SK-MEL-5 (cell line): ENCODE data around the gene APBA2. TPM values are rescaled to one million over a fixed set of nuclear protein-coding genes. Genes with fewer than 3 reads are reported as not detected.
"Not testable (repeated sequence)": the region's sequence is repeated elsewhere in the genome, so short reads cannot be mapped to it uniquely, and the experiment has no call there.

ENCODE experiments used
- DNase-seq: peaks from one replicate; pipeline ENCODE4 v3.0.0-alpha.2; 2016; ENCODE audit warnings: low read depth, low spot score
- in situ Hi-C: cut with HindIII; loops from 2 replicates; pipeline ENCODE4 v1.10.0; 2016; ENCODE audit warnings: low sequenced_read_pairs, high pct_unique_total_duplicates, low pct_unique_long_range_greater_than_20kb
- total RNA-seq: library from RNA; depleted of rRNA; stranded (reverse); fragments of >200 nt; shearing (Covaris generic); gene quantifications from 2 replicates; pipeline ENCODE4 v1.2.3, GENCODE V29; 2014

APBA2 gene
- total RNA-seq, 1 experiment from 2014 or later: 24.6 TPM

DNA sequence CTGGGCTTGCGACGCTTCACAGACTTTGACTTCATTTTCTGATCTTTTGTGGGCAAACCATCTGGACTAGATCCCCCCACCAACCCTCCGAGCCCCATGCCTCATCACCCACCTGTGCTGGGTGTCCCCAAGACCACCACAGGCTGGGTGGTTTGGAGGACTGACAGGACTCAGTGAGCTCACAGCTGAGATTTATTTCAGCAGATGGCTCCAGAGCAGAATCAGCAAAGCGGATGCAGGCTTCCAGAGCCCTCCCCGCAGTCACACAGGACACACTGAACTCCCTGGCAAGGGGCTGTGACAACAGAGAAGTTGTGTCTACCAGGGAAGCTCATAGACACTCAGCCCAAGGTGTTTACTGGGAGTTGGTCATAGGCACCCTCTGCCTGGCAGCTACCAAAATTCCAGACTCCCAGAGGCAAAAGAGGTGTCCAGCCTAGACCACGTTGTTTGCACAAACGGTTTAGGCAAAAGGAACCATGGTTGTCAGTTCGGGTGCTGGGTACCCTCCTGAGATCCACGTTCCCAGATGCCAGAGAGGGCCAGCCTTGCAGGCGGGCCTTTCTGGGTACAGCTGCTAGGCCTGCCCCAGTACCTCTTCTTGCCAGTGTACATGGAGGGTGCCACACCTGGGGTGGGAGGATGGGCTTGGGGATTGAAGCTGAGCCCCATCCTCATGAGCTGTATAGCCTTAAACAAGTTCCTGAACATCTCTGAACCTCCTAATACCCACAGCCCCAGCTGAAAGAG is 213.5 kb downstream of the APBA2 start:
- DNase-seq: no peak
- in situ Hi-C loops: no loop called here

DNA sequence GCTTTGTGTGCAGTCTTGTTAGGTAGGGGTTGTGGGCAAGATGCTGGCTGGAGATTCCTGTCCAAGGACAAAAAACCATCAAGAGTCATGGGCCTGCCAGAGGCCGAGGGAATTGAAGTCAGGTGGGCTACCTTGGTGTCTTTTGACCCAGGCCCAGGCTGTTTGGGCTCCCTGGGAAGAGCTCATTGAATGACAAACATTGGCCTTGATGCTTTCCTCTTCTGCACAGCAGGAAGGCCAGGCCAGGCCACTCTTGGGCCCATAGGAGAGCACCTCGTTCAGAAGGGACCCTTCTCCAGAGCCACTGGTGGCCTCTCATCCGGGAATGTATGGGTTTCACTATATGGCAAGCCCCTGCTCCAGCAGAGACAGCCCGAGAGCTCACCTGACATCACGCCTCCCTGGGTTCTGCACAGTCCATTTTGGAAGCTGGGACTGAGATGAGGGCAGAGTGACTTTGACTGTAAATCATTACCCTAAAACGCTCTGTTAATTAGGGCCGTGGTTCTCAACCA is 214.8 kb downstream of the APBA2 start:
- DNase-seq: no peak
- in situ Hi-C loops: no loop called here

DNA sequence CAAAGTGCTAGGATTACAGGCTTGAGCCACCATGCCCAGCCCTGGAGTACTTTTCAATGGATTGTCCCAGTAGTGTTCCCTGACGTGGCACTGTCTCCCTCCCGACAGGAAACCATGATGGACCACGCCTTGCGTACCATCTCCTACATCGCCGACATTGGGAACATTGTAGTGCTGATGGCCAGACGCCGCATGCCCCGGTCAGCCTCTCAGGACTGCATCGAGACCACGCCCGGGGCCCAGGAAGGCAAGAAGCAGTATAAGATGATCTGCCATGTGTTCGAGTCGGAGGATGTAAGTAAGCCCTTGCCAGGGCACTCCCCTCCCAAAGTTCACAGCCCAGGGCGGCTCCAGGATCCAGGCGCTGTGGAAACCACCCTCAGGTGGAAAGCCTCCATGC is 215.7 kb downstream of the APBA2 start:
- in situ Hi-C loops: no loop called here
- no peak for DNase-seq

DNA sequence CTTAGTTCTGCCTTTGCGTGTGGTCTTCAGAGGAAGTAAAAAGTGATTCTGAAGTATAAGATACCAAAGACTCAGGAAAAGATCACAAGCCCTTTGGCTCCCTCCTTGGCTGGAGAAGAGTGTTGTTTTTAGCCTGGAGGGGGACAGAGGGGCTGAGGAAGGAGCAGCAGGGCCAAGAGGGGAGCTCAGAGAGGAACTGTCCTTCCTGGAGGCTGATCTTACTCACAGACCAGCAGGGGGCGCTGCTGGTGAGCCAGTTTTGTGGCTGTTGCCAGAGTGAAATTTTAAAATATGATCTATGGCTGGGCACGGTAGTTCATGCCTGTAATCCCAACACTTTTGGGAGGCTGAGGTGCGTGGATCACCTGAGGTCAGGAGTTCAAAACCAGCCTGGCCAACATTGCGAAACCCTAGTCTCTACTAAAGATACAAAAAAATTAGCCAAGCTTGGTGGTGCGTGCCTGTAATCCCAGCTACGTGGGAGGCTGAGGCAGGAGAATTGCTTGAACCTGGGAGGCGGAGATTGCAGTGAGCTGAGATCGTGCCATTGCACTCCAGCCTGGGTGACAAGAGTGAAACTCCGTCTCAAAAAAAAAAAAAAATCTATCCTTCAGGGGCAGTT is 216.5 kb downstream of the APBA2 start:
- peak; percentile 70 for DNase-seq
- in situ Hi-C loops: not testable (repeated sequence)

DNA sequence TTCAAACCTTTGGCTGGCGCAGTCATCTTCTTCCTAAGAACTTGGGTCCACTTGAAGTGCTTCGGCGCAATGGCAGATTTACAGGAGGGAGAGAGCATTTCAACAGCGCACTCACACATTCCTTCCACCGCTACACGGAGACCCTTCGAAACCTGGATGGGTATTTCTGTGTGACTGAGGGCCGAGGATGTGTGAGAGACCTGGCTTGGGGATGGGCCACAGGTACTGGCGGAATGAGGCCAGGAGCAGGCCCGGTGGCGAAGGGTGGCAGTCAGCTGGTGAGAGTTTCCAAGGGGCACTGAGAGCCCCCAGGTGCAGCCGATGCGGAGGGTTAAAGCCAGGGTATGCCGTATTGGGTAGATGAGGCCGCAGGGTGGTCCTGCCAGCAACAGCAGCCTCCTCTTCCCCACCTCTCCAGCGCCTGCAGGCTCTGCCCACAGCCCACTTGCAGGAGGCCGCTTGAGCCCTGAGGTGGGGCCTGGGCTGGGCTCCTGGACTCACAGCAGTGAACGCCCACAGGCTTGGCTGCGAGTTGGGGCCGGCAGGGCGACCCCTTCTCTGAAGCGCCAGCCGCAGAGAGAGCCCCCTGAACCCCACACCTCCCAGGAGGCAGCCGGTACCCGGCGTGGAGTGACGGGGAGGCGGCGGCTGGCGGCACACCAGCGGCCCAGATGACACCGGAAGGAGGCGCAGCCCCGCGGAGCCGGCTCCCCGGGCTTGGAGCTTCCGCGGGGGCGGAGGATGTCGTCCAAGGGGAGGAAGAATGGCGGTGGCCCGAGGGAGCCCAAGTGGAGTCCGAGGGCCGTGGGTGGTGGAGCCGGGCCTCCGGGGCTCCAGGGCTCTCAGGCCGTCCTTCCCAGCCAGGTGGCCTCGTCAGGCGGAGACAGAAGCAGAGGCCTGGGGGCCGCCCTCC is 217.4 kb downstream of the APBA2 start:
- in situ Hi-C loops: no loop called here
- no peak for DNase-seq

DNA sequence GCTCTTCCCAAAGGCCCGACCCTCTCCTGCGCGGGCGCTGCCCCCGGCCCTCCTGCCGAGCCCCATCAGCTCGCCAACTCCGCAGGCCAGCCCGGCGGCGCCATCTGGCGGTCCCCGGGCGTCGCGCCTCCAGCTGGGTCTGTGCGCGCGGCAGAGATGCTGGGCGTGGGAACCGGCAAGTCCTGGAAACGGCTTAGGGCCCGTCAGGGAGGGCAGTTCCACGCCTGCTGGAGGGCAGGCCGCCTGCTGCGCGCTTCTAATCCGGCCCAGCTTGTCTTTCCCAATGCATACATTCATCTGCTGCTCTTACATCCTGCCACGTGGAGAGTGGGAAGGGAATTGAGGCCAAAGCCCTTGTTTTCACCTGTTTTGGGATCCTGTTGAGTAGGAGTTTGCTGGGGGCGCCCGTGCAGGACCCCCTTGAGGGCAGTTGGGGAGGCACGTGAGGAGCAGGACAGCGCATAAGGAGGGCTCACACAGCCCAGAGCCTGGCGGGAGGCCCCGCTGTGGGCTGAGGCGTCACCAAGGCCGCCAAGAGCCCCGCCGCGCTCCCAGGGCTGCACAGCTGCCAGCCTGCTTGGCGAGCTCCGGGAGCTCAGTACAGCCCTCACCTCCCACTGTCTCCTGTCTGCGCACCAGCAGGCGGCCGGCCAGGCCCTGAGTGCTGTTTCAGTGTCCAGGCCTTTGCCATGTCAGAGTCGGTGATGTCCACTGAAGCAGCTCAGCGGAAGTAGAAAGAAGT is 218.2 kb downstream of the APBA2 start:
- DNase-seq: no peak
- in situ Hi-C loops: no loop called here

DNA sequence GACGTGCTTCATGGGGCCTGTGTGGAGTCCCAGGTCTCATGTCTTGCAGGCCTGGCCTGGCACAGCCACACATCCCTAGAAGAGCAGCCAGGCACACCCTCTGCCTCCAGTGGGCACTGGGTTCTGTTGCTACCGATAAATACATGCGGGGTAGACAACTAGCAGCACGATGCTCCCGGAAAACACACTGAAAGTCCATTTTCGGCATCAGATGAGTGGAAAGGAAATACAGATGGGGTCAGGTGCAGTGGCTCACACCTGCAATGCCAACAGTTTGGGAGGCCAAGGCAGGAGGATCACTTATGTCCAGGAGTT is 218.7 kb downstream of the APBA2 start:
- no peak for DNase-seq
- in situ Hi-C loops: no loop called here

DNA sequence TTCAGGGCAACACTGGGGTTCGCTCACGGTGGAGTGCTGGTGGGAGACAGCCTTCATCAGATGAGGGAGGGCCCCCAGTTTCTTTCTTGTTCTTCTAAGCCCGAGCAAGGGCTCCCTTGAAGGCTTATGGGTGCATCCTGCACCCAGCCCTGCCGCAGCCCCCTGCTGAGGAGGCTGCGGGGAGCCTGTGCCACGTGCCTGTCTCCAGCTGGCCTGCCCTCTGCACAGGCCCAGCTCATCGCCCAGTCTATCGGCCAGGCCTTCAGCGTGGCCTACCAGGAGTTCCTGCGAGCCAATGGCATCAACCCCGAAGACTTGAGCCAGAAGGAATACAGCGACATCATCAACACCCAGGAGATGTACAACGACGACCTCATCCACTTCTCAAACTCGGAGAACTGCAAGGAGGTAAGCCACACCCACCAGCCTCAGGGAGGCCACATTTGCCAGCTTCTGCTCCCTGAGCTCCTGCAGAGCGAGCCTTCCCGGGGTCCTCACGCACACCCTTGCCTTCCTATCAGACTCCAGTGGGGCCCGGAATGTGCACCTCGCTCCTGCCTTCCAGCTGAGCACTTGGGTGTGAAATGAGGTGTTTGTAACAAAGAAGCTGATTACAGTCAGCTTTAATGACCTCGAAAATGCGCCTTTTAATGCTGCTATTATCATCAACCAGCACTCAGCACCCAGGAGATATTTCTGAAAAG is 219.5 kb downstream of the APBA2 start:
- in situ Hi-C loops: no loop called here

DNA sequence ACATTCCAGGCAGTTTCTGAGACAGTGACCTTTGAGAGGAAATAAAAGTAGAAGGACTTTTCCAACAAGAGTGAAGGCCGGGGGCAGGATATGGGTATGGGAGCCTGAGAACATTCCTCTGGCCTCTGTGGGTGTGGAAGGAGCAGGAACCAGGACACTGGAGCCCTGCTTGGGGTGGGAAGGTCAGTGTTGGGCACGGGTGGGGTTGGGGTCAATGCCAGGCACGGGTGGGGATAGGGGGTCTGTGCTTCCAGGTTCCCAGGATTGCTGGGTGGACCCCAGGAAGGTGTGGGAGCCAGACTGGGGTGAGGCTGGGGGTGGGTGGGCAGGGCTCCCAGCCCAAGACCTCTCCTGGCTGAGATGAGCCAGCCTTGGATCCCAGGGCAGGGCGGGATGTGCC is 220.3 kb downstream of the APBA2 start:
- DNase-seq: no peak
- in situ Hi-C loops: no loop called here

More for the DNA sequence above, 219.5 kb downstream of the APBA2 start:
- no peak for DNase-seq

DNA sequence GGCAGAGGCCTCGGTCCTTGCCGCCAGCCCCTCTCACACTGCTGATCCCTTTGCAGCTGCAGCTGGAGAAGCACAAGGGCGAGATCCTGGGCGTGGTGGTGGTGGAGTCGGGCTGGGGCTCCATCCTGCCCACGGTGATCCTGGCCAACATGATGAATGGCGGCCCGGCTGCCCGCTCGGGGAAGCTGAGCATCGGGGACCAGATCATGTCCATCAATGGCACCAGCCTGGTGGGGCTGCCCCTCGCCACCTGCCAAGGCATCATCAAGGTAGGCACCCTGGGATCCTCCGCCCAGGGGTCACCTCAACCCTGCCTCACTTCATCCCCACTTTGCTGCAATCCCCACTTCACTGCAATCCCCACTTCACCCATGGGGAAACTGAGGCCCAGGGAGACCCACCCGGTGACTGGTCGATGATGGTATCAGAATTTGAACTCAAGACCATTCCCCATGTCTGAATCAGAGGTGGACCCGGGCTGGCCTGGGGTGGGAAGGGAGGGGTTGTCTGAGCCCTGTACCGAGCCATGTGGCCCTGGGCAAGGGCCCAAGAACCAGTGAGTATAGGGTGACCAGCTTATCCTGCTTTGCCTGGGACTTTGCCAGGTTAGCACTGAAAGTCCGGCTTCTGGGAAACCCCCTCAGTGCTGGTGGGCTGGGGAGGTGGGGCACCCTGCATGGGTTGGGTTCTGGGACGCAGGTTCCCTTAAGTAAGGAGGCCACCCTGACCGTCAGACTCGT is 220.9 kb downstream of the APBA2 start:
- in situ Hi-C loops: no loop called here
- no peak for DNase-seq

DNA sequence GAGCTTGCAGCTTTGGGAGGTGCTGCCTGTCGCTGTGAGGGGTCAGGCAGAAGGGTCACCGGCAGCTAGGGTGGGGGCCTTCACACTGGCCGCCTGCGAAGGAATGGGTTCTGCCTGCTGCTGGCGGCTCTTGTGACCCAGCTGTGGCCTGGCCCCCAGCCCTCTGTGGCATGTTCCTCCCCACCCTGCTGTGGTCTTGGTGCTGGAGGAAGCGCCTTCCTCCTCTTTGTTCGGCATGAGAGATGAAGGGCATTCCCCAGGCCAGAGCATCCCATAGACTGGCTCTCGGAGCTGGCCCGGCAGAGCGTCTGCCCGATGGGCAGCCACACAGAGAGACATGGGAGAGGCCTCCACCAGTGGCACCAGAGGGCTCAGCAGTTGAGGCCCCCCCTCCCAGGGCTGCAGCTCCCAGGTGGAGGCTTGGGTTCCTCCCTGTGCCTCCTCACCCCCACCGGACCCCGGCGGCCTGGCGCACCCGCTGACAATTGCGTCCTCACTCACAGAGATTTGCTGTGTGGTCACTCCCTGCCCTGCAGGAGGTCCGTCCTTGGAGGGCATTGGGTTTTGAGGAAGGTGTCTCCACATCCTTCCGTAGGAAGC is 221.6 kb downstream of the APBA2 start:
- DNase-seq: no peak
- in situ Hi-C loops: no loop called here

DNA sequence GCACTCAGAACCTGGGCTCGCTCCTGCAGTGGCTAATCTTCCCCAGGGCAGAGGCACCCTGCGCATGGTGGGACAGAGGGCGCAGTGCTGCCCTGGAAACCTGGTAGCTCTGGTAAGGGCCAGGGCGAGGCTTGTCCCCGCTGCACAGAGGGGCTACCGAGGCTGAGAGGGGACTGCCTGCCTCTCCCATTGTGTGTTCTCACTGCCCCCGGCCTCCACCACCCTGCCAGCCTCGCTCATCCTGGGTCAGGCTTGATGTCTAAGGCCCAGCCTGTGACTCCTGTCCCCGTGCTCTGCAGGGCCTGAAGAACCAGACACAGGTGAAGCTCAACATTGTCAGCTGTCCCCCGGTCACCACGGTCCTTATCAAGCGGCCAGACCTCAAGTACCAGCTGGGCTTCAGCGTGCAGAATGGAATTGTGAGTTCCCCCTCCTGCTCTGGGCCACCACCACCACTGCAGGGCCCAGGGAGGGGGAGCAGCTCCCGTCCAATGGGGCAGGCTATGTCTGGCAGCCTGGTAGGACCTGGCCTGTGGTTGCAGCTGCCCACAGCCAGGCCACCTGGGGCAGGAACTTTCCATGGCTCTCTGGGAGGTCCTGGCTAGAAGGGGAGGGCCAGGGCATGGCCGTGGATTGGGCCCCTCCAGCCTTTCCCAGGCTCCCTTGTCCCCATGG is 222.3 kb downstream of the APBA2 start:
- in situ Hi-C loops: no loop called here
- DNase-seq: no peak

DNA sequence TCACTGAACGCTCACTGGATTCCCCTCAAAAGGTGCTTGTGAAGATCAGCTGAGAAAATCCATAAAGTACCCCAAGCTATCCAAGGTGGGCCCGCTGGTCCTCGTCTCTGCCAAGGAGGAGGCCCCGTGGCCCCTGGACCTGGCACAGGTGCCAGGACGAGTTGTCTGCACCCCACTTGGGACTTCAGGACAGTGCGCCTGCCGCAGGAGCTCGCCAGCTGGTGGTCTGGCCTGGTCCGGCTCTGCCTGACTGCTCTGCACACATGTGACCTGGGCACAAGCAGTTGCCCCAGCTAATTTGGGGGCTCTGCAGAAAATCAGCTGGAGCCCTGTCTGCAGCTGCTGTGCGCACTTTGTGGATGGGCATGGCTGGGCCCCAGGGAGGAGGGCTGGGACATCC is 224.0 kb downstream of the APBA2 start:
- in situ Hi-C loops: no loop called here
- DNase-seq: no peak

DNA sequence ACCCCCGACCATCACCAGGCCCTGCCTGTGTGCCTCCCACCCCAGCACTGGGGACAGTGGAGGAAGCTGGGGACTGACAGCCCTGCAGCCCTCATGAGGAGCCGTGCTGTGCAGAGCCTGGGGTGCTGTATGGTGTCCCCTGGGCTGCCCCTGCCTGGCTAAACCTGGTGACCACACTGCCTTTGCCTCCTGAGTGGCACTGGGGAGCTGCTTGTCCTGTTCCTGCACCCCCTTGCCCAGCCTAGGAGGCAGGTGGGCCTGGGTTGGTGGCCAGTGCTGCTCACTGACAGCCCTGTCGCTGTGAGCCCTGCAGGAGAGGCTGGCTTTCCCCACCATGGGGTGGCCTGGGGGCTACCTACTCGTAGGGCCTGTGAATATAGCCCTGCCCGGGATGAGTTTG is 224.4 kb downstream of the APBA2 start:
- in situ Hi-C loops: no loop called here
- no peak for DNase-seq

DNA sequence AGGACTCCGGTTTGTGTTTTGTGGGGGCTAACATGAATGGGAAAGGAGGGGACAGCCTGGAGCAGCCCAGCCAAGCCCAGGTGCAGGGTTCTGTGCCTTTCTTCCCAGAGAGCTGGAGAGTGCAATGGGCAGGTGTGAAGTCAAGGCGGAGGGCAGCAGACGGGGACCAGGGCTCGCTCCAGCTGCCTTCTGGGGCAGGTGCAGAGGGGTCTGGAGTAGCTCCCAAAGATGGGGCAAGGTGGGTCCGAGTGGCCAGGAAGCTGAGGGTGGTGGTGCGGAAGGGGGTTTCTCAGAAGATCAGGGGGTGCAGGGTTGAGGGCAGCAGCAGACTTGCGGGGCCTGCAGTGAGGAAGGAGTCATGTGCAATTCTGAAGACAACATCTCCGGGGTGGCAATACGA is 225.0 kb downstream of the APBA2 start:
- DNase-seq: no peak
- in situ Hi-C loops: no loop called here
